ENCODE data around the gene USP38. TPM values are rescaled to one million over a fixed set of nuclear protein-coding genes. Genes with fewer than 3 reads are reported as not detected.

Gene USP38
- total and polyA plus RNA-seq, 9 donors, result 5.3 to 18.7 (median 13.4) TPM

DNA sequence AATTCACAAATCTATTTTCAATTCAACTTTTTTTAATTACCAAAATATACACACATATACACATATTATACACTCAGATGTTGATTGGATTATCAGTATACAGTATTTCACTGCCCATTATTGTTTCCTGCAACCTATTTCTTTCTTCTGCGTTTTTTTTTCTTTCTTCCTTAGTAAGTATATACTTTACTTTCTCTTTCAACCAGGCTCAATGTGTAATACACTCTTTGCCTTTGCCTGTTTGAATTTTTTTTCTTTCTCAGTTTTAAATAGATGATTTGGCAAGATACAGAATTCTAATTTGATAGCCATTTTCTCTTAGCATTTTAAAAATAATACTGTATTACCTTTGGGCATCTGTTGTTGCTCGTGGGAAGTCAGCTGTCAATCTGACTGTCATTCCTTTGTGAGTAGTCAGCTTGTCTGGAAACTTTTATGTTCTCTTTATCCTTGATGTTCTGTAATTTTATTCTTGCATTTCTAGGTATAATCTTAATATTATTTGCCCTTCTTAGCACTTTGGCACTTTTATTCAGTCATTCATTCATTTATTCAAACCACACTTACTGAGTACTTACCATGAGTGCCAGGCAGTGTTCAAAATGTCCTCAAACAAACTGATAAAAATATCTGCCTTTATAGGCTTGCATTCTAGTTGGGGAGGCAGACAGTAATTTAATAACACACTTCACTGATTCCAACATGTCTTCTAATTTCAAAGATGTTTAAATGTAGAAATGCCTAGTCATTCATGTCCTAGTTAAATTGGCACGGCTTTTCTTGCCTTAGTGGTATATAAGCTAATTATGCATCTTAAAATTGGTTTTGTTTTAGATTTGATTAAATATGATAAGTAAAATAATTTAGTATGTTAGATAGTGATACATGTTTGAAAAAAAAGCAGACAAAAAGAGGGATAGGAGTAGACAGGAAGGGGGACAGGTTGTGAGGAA is 3.7 kb downstream of the USP38 start:
- no peaks in the 10 kb centered on the region for H3K36me3 ChIP-seq
- no peak overlapping the region for H3K27ac ChIP-seq
- no peak overlapping the region for H3K4me3 ChIP-seq
- intact Hi-C loops (cut with DNase I), result no loop called here
- TF ChIP-seq, protein P1, sequence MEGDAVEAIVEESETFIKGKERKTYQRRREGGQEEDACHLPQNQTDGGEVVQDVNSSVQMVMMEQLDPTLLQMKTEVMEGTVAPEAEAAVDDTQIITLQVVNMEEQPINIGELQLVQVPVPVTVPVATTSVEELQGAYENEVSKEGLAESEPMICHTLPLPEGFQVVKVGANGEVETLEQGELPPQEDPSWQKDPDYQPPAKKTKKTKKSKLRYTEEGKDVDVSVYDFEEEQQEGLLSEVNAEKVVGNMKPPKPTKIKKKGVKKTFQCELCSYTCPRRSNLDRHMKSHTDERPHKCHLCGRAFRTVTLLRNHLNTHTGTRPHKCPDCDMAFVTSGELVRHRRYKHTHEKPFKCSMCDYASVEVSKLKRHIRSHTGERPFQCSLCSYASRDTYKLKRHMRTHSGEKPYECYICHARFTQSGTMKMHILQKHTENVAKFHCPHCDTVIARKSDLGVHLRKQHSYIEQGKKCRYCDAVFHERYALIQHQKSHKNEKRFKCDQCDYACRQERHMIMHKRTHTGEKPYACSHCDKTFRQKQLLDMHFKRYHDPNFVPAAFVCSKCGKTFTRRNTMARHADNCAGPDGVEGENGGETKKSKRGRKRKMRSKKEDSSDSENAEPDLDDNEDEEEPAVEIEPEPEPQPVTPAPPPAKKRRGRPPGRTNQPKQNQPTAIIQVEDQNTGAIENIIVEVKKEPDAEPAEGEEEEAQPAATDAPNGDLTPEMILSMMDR (IDR thresholded peaks at IDR 0.05), result no peak
- TF ChIP-seq POLR2A (IDR thresholded peaks at IDR 0.05), result no peak
- TF ChIP-seq EP300 (IDR thresholded peaks at IDR 0.05), result no peak
- no peak for DNase-seq
- no peaks in the 10 kb centered on the region for H3K4me1 ChIP-seq (ENCODE audit: insufficient read depth)
- no peaks in the 10 kb centered on the region for H3K9me3 ChIP-seq
- 58 to 63% (median 58%) methylated on average over 3 of the region's 3 CpGs for WGBS, 3 donors
- H3K27me3 ChIP-seq, result no peaks in the 10 kb centered on the region

DNA sequence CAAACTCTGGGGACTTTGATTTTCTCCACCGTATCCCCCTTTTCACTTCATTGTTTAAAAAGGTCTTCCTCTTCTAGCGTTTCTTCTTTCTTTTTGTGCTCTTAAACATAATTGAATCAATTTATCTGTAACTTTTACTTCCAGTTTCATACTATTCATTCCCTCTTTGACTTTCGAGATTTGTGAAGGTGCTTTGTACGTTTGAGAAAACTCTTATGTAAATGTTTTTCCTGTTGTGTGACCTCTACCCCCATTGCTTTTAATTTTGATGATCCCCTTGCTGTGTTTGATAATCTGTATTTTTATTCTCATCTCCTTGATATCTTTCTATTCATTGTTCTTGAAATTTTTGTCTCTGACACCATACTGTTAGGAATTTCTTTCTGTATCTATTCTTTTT is 4.8 kb downstream of the USP38 start:
- H3K27ac ChIP-seq, result no peak overlapping the region
- no peak overlapping the region for H3K4me3 ChIP-seq
- TF ChIP-seq, protein P1 (IDR thresholded peaks at IDR 0.05), result no peak
- no peak for TF ChIP-seq EP300 (IDR thresholded peaks at IDR 0.05)
- no peak for TF ChIP-seq POLR2A (IDR thresholded peaks at IDR 0.05)
- intact Hi-C loops (cut with DNase I), result no loop called here
- no peaks in the 10 kb centered on the region for H3K4me1 ChIP-seq (ENCODE audit: insufficient read depth)
- no peaks in the 10 kb centered on the region for H3K27me3 ChIP-seq
- H3K36me3 ChIP-seq, result no peaks in the 10 kb centered on the region
- DNase-seq, result no peak
- no peaks in the 10 kb centered on the region for H3K9me3 ChIP-seq
- WGBS, 3 donors, result 50 to 67% (median 53%) methylated on average over 4 of the region's 4 CpGs

DNA sequence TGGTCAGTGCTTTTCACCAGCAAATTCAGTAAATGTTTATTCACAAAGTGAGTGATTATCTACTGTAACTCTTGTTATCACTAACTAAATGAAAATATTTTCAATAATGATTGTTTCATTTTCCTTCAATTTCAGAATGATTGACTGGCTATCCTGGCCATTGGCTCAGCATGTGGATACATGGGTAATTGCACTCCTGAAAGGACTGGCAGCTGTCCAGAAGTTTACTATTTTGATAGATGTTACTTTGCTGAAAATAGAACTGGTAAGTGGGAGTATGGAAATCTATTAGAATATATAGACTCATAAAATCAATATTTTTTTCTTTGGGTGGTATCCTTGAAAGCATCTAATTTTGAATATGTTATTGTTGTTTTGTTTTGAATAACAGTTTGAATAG is 10.9 kb downstream of the USP38 start:
- intact Hi-C loops (cut with DNase I), result loop anchor here in 2 of 4 donors (5.0 to 10.0 kb wide), 2 partner anchors 137 to 289 kb away; no protein-coding TSS in a partner anchor
- H3K4me3 ChIP-seq, result no peak overlapping the region
- TF ChIP-seq, protein P1 (IDR thresholded peaks at IDR 0.05), result no peak
- TF ChIP-seq EP300 (IDR thresholded peaks at IDR 0.05) (no peak), POLR2A (IDR thresholded peaks at IDR 0.05) (no peak)

GRCh38 chr4:143196323-143196722 is 11.6 kb downstream of the USP38 start:
- 89 to 96% (median 92%) methylated on average over 2 of the region's 2 CpGs for WGBS, 3 donors
- no peaks in the 10 kb centered on the region for H3K36me3 ChIP-seq
- no peaks in the 10 kb centered on the region for H3K4me1 ChIP-seq (ENCODE audit: insufficient read depth)
- DNase-seq, result no peak
- no peak for TF ChIP-seq EP300 (IDR thresholded peaks at IDR 0.05)
- TF ChIP-seq, protein P1 (IDR thresholded peaks at IDR 0.05), result no peak
- no peak for TF ChIP-seq POLR2A (IDR thresholded peaks at IDR 0.05)
- no peaks in the 10 kb centered on the region for H3K9me3 ChIP-seq
- H3K27ac ChIP-seq, result no peak overlapping the region
- no peak overlapping the region for H3K4me3 ChIP-seq
- intact Hi-C loops (cut with DNase I), result loop anchor here in 2 of 4 donors (5.0 to 10.0 kb wide), 2 partner anchors 136 to 288 kb away; no protein-coding TSS in a partner anchor
- H3K27me3 ChIP-seq, result no peaks in the 10 kb centered on the region

More for the DNA sequence above, 10.9 kb downstream of the USP38 start:
- no peaks in the 10 kb centered on the region for H3K36me3 ChIP-seq
- H3K27ac ChIP-seq, result no peak overlapping the region
- H3K9me3 ChIP-seq, result no peaks in the 10 kb centered on the region
- H3K27me3 ChIP-seq, result no peaks in the 10 kb centered on the region
- H3K4me1 ChIP-seq (ENCODE audit: insufficient read depth), result no peaks in the 10 kb centered on the region
- no peak for DNase-seq
